Colon (tissue), 2 donors: Measurements from ENCODE around the gene UPF1.

Experiments used
- FAIRE-seq: peaks from 2 replicates; lab custom pipeline; 2012; peaks lifted over from hg19 to GRCh38; lab: Jason Lieb, UNC
- donor health status: control.
- donor health status: control.

The UPF1 gene

GRCh38 chr19:18831524-18832305 lies at the start of gene UPF1:
UPF1 (plus strand) TSS chr19:18831959; CDS start chr19:18832210, 251 bp downstream.
- no peak for FAIRE-seq

- no peak for FAIRE-seq
Measured at GRCh38 chr19:18782559-18783225, 49.1 kb upstream of the UPF1 start.

- FAIRE-seq = no peak
Measured at GRCh38 chr19:18783958-18784785, 47.6 kb upstream of the UPF1 start.

DNA sequence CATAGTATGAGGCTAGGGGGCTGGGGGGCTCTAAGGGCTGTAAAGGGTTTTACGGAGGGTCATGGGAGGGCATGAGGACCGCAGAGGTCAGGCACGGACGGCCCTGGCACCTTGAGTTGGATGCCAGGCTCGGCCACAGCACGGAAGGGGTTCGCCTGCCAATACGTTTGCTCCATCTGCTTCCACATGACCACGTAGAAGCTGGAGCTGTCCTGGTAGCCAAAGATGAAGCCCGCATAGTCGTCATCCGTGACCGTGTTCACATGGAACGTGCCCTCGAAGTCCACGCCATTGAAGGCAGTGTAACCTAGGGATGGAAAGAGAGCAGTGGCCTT lies 47.0 kb upstream of the UPF1 start:
- FAIRE-seq = no peak

DNA sequence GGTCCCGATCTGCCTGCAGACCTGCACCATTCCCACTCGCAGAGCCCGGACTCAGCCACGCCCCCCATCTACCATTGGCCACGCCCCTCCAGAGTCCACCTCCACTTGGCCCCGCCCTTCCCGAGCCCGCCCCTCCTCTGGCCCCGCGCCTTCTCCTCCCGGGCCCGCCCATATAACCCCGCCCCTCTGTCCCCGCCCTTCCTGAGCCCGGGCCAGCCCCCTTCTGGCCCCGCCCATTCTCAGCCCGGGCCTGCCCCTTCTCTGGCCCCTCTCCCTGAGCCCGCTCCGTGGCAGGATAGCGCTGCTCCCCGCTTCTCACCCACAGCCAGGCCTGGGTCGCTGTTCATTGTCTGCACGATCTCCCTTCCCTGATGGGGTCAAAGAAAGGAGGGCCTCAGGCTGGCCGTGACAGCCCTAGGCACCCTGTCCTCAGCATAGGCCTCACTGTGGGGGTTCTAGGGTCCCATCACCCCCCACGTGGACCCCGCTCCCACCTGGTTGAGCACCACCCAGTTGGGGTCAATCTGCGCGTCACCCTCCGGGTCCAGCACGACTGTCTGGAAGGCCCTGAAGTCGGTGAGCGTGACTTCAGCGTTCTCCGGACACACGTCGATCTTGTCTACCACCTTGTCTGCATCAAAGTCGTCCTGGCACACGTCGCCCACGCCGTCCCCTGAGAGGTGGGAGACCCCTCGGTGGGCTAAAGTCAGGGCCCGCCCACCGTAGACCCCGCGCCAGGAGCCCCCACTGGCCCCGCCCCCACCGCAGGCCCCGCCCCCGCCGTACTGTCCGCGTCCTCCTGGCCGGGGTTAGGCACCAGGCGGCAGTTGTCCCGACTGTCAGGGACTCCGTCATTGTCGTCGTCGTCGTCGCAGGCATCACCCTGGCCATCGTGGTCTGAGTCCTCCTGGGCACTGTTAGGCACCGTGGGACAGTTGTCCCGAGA lies 46.3 kb upstream of the UPF1 start:
- no peak for FAIRE-seq

DNA sequence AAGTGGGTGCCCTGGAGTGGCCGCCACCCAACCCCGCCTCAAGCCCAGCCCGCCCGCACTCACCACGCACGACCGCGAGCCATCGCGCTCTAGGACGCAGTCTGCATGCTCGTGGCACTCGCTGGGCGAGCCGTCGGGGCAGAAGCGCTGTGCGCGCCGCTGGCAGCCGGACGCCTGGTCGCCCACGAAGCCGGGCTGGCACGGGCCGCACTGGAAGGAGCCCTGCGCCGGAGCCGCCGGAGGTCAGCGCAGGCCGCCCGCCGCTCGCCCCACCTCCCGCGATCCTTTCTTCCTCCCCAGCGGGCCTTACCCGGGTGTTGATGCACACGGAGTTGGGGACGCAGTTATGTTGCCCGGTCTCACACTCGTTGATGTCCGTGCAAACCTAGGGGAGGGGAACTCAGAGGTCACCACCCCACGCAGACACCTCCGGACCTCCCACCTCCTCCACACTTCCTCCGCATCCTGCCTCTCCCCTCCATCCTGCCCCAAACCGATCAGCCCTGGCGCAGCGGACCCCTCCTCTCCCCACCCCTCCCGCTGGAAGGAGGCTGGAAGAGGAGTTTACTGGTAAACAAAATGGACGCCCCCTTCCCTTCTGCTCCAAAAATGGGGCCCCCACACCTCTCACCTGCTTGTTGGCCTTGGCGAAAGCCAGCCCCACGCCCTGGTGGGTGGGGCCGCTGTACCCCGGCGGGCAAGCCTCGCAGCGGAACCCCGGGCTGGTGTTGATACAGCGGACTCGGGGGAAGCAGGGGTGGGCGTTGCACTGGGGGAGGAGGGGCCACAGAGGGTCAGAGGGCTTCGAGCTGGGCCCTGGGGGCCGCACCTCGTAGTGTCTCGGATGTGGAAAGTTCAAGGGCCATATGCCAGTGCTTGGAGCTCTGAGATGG lies 43.0 kb upstream of the UPF1 start:
- FAIRE-seq = no peak

DNA sequence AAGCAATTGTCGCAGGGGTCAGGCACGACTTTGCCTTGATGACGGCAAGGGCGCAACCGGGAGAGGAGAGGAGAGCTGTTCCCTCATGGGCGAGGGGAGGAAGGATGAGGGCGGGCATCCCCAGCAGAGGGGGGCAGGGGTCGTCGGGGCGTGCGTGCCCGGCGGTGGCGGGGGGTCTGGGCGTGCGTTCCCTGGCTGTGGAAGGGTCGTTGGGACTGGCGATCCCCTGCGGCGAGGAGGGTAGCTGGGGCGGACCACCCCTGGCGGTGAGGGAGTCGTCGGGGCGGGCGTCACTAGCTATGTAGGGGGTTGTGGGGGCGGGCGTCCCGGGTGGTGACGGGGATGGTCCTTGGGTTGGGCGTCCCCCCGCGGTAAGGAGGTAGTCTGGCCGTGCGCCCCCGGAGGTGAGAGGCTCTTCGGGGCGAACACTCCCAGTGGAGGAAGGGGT lies 42.3 kb upstream of the UPF1 start:
- FAIRE-seq = no peak

- no peak for FAIRE-seq
Measured at GRCh38 chr19:18789883-18790565, 41.7 kb upstream of the UPF1 start.

DNA sequence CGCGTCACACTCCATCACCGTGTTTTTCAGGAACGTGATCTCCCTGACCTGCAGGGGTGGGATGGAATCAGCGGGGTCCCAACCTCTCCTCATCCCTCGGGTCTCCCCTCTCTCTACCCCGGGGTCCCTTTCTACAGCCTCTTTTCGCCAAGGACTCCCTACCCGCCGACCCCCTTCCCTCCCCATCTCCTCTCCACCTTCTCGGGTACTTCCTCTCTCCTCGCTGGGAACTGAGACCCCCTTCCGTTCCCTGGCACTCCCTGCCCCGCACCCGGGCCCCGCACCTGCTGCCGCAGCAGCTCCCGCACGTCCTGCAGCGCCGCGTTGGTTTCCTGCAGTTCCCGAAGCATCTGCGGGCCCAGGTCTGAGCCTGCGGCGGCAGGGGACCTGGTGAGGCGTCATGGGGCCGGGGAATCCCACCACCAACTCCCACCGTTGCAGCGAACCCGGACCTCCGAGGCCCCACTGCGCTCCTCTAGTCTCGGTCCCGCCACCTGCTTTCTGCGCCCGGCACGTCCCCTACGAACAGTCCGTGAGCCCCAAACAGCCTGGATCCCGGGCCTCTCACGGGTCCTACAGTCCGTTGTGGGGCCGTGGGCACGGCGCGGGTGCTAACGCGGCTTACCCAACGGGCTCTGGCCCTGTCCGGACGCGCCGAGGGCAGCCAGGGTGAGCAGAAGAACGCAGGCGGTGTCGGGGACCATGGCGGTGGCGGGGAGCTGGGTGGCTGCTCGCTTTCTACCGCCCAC lies 41.0 kb upstream of the UPF1 start, which contains the start of gene COMP:
TSS of gene COMP (minus strand) at position 740 of the 749 bp plus-strand sequence. CDS start at position 704, 36 bp downstream.
- no peak for FAIRE-seq

DNA sequence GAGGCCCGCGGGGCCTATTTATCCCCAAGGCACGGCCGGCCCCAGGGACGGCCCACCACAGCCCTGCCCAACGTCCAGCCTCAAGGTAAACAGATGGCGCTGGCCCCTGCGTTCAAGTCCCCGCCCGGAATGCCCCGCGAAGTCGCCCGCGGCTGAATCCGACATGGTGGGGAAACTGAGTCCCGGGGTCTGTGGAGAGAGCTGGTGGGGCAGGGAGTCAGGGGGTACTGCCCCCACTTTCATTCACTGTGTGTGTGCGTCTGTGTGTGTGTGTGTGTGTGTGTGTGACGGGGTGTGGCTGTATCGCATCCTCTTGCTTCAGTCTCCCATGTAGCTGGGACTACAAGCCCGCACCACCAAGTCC lies 40.5 kb upstream of the UPF1 start:
- no peak for FAIRE-seq

DNA sequence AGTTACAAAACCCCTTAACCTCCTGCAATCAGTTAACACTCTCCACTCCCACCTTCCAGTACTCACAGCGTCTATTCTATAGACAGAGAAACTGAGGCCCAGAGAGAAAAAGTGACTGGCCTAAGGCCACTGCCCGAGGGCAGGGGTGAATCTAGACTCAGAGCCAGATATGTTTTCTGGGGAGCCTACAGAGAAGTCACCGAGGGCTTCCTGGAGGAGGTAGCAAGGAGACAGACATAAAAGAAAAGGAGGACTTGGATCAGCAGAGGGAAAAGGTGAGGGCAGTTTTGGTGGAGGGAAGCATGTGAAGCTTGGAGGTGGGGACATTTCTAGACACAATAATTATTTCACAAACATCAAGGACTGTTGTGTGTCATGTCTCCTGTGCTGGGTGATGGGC lies 39.1 kb upstream of the UPF1 start:
- FAIRE-seq = no peak

DNA sequence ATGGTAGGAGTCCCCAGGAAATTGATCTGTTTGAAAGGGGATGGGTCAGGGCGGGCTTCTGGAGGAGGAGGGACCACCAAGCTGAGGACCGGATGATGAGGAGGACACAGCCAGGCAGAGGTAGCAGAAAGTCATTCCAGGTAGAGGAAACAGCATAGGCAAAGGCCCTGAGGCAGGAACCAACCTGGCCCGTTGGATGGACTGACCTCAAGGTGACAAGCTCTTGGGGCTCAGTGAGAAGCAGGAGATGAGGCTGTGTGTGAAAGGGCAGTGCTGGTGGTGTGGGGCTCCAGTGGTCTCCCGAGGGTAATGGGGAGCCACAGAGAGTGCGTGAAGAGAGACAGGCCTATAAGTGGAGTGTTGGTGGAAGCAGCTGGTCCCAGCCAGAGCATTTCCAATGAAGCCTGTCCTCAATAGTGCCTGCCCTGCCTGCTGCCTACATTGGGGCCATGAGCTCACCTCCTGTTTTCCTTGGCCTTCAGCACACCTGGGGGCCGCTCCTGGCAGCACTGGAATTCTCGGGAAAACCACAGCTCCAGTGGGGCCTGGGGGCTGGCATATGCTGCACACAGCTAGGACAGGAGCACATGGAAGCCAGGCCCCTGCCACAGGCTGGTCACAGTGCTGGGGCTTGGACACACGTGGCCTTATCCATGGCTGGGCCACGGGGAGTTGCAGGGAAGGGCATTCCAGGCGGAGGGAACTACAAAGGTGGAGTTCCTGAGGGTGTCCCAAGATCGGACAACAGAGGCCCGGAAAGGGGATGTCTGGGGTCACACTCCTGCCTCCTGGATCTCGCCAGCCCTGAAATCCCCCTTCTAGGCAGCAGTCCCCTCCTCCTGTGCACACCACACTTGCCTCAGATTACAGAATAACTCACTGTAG lies 38.4 kb upstream of the UPF1 start:
- no peak for FAIRE-seq

GRCh38 chr19:18794029-18794313 lies 37.8 kb upstream of the UPF1 start:
- FAIRE-seq = no peak

- no peak for FAIRE-seq
Measured at GRCh38 chr19:18794692-18795091, 37.1 kb upstream of the UPF1 start.

DNA sequence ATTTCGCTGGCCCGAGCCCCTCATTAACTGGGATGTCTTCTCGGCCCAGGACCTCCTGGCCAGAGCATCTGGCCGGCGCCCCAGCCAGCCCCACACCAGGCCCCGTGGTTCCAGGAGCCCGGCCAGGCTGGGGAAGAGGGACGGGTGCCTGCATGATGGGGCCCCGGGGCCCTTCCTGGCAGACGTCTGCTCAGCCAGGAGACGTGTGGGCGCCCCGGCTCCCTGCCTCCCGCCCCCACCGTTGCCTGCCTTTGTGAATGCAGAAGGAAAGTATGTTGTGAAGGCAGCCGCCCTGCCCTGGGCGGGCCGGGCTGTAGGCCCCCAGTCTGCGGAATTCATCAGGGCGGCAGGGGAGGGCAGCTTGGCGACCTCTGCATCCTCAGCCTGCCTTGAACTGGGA lies 36.2 kb upstream of the UPF1 start:
- no peak for FAIRE-seq

- FAIRE-seq = no peak
Measured at GRCh38 chr19:18796239-18796638, 35.5 kb upstream of the UPF1 start.

- no peak for FAIRE-seq
Measured at GRCh38 chr19:18798384-18799352, 33.1 kb upstream of the UPF1 start.
